ENCODE results near the gene BTBD10. TPM values are rescaled to one million over a fixed set of nuclear protein-coding genes. Genes with fewer than 3 reads are reported as not detected.

The BTBD10 gene
- total and polyA plus RNA-seq, 8 donors, result 4.6 to 15.9 (median 7.6) TPM

- Histone ChIP-seq H3K36me3 (peaks cover 0 to 33% (median 0%) of the 10 kb centered on the region in 3 donors), H3K27ac (no peak overlapping the region), H3K4me1 (no peaks in the 10 kb centered on the region), H3K4me3 (no peak overlapping the region), H3K27me3 (no peaks in the 10 kb centered on the region), H3K9me3 (no peaks in the 10 kb centered on the region)
- FAIRE-seq (no peak), ATAC-seq (no peak), DNase-seq (no peak)
- 78 to 85% methylated on average over 6 of the region's 6 CpGs for WGBS, 2 donors
- TF ChIP-seq CTCF (IDR thresholded peaks at IDR 0.05), result no peak
- intact Hi-C loops (cut with DNase I), result no loop called here
Observed at GRCh38 chr11:13352711-13353110, 110.3 kb downstream of the BTBD10 start.

- no peak for ATAC-seq
- H3K27ac ChIP-seq, result no peak overlapping the region
- H3K9me3 ChIP-seq, result no peaks in the 10 kb centered on the region
- intact Hi-C loops (cut with DNase I), result no loop called here
- TF ChIP-seq CTCF (IDR thresholded peaks at IDR 0.05), result no peak
- WGBS, 2 donors, result 88 to 94% methylated on average over 6 of the region's 6 CpGs
- peaks cover 0 to 9% (median 0%) of the 10 kb centered on the region in 3 donors for H3K36me3 ChIP-seq
- H3K27me3 ChIP-seq, result no peaks in the 10 kb centered on the region
- no peak for FAIRE-seq
- H3K4me3 ChIP-seq, result no peak overlapping the region
- no peaks in the 10 kb centered on the region for H3K4me1 ChIP-seq
- DNase-seq, result no peak
Observed at GRCh38 chr11:13349581-13349980, 113.4 kb downstream of the BTBD10 start.

- intact Hi-C loops (cut with DNase I), result no loop called here
- Histone ChIP-seq H3K36me3 (peaks cover 0 to 6% (median 0%) of the 10 kb centered on the region in 3 donors), H3K27ac (no peak overlapping the region), H3K4me1 (no peaks in the 10 kb centered on the region), H3K9me3 (no peaks in the 10 kb centered on the region), H3K27me3 (no peaks in the 10 kb centered on the region), H3K4me3 (no peak overlapping the region)
- no peak for FAIRE-seq
- DNase-seq, result no peak
- no peak for ATAC-seq
- no peak for TF ChIP-seq CTCF (IDR thresholded peaks at IDR 0.05)
- 91 to 98% methylated on average over 6 of the region's 6 CpGs for WGBS, 2 donors
Observed at GRCh38 chr11:13349046-13349445, 114.0 kb downstream of the BTBD10 start.

- Histone ChIP-seq H3K9me3 (no peaks in the 10 kb centered on the region), H3K27ac (no peak overlapping the region), H3K4me3 (no peak overlapping the region), H3K27me3 (no peaks in the 10 kb centered on the region), H3K36me3 (peaks cover 0 to 6% (median 0%) of the 10 kb centered on the region in 3 donors), H3K4me1 (no peaks in the 10 kb centered on the region)
- TF ChIP-seq CTCF (IDR thresholded peaks at IDR 0.05), result no peak
- WGBS, 2 donors, result 82 to 86% methylated on average over 3 of the region's 3 CpGs
- FAIRE-seq (no peak), ATAC-seq (no peak), DNase-seq (no peak)
- intact Hi-C loops (cut with DNase I), result no loop called here
Observed at GRCh38 chr11:13348305-13348704, 114.7 kb downstream of the BTBD10 start.

GRCh38 chr11:13347901-13348300 is 115.1 kb downstream of the BTBD10 start:
- no peaks in the 10 kb centered on the region for H3K9me3 ChIP-seq
- intact Hi-C loops (cut with DNase I), result no loop called here
- H3K36me3 ChIP-seq, result peaks cover 0 to 6% (median 0%) of the 10 kb centered on the region in 3 donors
- H3K27ac ChIP-seq, result no peak overlapping the region
- H3K27me3 ChIP-seq, result no peaks in the 10 kb centered on the region
- TF ChIP-seq CTCF (IDR thresholded peaks at IDR 0.05), result no peak
- FAIRE-seq (no peak), ATAC-seq (no peak), DNase-seq (no peak)
- H3K4me1 ChIP-seq, result no peaks in the 10 kb centered on the region
- no peak overlapping the region for H3K4me3 ChIP-seq
- WGBS, 2 donors, result 83 to 90% methylated on average over 7 of the region's 7 CpGs
